ENCODE data around the gene SLFN5. TPM values are rescaled to one million over a fixed set of nuclear protein-coding genes. Genes with fewer than 3 reads are reported as not detected.

Gene SLFN5
- total RNA-seq, 1 donor from 2014 or later = 58.4 TPM

DNA sequence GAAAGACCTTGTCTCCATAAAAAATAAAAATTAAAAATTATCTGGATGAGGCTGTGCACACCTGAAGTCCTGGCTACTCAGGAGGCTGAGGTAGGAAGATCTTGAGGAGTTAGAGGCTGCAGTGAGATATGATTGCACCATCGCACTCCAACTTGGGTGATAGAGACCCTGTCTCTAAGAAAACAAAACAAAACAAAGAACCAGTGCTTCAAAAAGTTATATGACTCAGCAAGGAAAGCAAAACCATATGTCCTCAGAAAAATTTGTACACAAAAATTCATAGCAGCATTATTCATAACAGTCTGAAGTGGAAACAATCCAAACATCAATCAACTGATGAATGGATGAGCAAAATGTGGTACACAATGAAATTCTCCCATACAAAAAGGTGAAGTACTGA lies 48.9 kb downstream of the SLFN5 start:
- H3K27me3 ChIP-seq = no peaks in the 10 kb centered on the region
- H3K9me3 ChIP-seq = no peaks in the 10 kb centered on the region
- DNase-seq = no peak
- ATAC-seq = no peak
- intact Hi-C loops (cut with DNase I) = no loop called here
- H3K4me1 ChIP-seq = no peaks in the 10 kb centered on the region
- no peak overlapping the region for H3K4me3 ChIP-seq
- TF ChIP-seq, protein P1, sequence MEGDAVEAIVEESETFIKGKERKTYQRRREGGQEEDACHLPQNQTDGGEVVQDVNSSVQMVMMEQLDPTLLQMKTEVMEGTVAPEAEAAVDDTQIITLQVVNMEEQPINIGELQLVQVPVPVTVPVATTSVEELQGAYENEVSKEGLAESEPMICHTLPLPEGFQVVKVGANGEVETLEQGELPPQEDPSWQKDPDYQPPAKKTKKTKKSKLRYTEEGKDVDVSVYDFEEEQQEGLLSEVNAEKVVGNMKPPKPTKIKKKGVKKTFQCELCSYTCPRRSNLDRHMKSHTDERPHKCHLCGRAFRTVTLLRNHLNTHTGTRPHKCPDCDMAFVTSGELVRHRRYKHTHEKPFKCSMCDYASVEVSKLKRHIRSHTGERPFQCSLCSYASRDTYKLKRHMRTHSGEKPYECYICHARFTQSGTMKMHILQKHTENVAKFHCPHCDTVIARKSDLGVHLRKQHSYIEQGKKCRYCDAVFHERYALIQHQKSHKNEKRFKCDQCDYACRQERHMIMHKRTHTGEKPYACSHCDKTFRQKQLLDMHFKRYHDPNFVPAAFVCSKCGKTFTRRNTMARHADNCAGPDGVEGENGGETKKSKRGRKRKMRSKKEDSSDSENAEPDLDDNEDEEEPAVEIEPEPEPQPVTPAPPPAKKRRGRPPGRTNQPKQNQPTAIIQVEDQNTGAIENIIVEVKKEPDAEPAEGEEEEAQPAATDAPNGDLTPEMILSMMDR (IDR thresholded peaks at IDR 0.05) = no peak
- H3K27ac ChIP-seq = no peak overlapping the region
- H3K36me3 ChIP-seq = no peaks in the 10 kb centered on the region

DNA sequence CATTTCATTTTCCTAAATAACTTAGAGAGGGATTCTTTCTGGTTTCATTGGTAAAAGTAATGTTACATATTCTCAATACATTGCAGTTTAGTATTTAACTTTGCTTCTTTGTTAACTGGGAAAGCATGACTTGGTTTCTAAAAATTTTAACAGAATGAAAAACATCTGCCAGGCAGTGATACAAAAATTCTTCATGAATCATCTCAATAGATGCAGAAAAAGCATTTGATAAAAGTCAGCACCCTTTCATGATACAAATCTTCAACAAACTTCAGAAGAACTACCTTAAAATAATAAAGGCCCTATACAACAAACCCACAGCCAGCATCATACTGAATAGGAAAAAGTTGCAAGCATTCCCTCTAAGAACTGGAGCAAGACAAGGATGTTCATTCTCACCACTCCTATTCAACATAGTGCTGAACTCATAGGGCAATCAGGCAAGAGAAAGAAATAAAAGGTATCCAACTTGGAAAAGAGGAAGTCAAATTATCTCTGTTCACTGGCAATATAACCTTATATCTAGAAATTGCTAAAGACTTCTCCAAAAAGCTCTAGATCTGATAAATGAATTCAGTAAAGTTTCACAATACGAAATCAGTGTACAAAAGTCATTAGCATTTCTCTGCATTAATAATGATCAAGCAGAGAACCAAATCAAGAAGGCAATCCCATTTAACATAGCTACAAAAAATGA lies 50.4 kb downstream of the SLFN5 start:
- no peaks in the 10 kb centered on the region for H3K4me1 ChIP-seq
- H3K36me3 ChIP-seq = no peaks in the 10 kb centered on the region
- H3K9me3 ChIP-seq = no peaks in the 10 kb centered on the region
- H3K27me3 ChIP-seq = no peaks in the 10 kb centered on the region
- H3K27ac ChIP-seq = no peak overlapping the region
- H3K4me3 ChIP-seq = no peak overlapping the region
- no peak for DNase-seq
- intact Hi-C loops (cut with DNase I) = no loop called here
- no peak for ATAC-seq
- TF ChIP-seq, protein P1 (IDR thresholded peaks at IDR 0.05) = no peak

DNA sequence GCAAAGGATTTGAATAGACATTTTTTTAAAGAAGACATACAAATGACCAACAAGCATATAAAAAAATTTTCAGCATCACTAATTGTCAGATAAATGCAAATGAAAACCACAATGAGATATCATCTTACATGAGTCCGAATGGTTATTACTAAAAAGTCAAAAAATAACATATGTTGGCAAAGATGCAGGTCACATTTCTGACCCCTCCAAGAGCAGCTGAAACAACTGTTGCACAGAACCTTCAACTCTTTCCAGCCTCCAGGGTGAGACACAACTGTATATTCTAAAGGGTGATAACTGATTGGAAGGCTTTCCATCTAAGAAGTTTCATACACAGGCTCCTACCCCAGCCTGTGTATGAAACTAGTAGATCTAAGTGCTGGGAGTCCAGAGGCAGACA lies 51.9 kb downstream of the SLFN5 start:
- TF ChIP-seq, protein P1 (IDR thresholded peaks at IDR 0.05) = no peak
- H3K36me3 ChIP-seq = no peaks in the 10 kb centered on the region
- no peak overlapping the region for H3K27ac ChIP-seq
- no peaks in the 10 kb centered on the region for H3K27me3 ChIP-seq
- ATAC-seq (no peak), DNase-seq (no peak)
- intact Hi-C loops (cut with DNase I) = no loop called here
- no peak overlapping the region for H3K4me3 ChIP-seq
- H3K9me3 ChIP-seq = no peaks in the 10 kb centered on the region
- H3K4me1 ChIP-seq = no peaks in the 10 kb centered on the region

GRCh38 chr17:35295686-35296085 lies 52.8 kb downstream of the SLFN5 start:
- H3K36me3 ChIP-seq = no peaks in the 10 kb centered on the region
- H3K4me1 ChIP-seq = no peaks in the 10 kb centered on the region
- H3K9me3 ChIP-seq = no peaks in the 10 kb centered on the region
- DNase-seq (no peak), ATAC-seq (no peak)
- H3K27me3 ChIP-seq = no peaks in the 10 kb centered on the region
- no peak overlapping the region for H3K4me3 ChIP-seq
- intact Hi-C loops (cut with DNase I) = no loop called here
- H3K27ac ChIP-seq = no peak overlapping the region
- TF ChIP-seq, protein P1 (IDR thresholded peaks at IDR 0.05) = no peak

DNA sequence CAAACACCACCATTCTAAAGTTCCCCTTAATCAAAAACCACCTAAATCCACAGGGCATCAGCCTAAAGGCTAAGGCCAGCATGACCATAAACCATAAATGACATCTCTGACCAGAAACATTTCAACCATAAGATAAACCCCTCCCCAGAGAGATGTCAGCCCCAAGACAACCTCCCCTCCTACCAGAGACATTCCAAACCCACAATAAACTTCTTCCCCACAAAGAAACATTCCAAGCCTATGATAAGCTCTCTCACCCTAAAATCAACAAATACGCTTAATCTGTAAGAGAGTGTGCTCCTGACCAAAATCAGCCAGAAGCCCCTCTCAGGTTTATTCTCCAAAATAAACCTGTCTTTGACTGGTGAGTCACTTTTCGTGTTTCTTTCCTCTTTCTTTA lies 54.8 kb downstream of the SLFN5 start:
- no peaks in the 10 kb centered on the region for H3K27me3 ChIP-seq
- H3K4me3 ChIP-seq = no peak overlapping the region
- no peaks in the 10 kb centered on the region for H3K36me3 ChIP-seq
- TF ChIP-seq, protein P1 (IDR thresholded peaks at IDR 0.05) = no peak
- no peaks in the 10 kb centered on the region for H3K9me3 ChIP-seq
- DNase-seq (no peak), ATAC-seq (no peak)
- no peak overlapping the region for H3K27ac ChIP-seq
- intact Hi-C loops (cut with DNase I) = no loop called here
- H3K4me1 ChIP-seq = no peaks in the 10 kb centered on the region

DNA sequence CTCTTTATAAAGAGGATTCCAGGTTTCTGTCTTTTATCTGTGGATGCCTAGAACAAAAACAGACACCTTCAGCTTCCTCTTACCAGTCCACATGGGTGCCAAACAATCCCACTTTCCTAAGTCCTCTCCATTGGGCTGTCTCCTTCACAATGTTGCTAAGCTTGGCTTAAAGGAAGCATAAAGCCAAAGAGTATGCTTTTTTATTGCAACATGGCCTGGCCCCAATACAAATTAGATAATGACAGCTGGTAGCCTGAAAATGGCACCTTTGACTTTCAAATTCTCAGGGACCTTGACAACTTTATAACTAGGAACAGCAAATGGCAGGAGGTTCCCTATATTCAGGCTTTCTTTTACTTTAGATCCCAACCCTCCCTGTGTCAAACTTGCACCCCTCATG lies 55.8 kb downstream of the SLFN5 start:
- H3K9me3 ChIP-seq = no peaks in the 10 kb centered on the region
- H3K27me3 ChIP-seq = no peaks in the 10 kb centered on the region
- no peak for ATAC-seq
- intact Hi-C loops (cut with DNase I) = no loop called here
- TF ChIP-seq, protein P1 (IDR thresholded peaks at IDR 0.05) = no peak
- H3K36me3 ChIP-seq = no peaks in the 10 kb centered on the region
- no peak overlapping the region for H3K4me3 ChIP-seq
- no peak for DNase-seq
- H3K4me1 ChIP-seq = no peaks in the 10 kb centered on the region
- no peak overlapping the region for H3K27ac ChIP-seq

Data from upper lobe of right lung (tissue), 1 donor.